ENCODE results near the gene TOMM40L.

The TOMM40L gene

GRCh38 chr1:161226320-161226711, 456 bp downstream of the TOMM40L start:
- peak overlapping the region; percentile 99 for H3K4me3 ChIP-seq (ENCODE audit: control insufficient read depth, low read depth, low read length)
- no peak for DNase-seq (ENCODE audit: low read depth)
- TF ChIP-seq CTCF (conservative IDR thresholded peaks at IDR 0.05; ENCODE audit: control insufficient read depth, insufficient read depth, low read depth, low read length): no peak

- no peak for DNase-seq (ENCODE audit: low read depth)
- TF ChIP-seq CTCF (conservative IDR thresholded peaks at IDR 0.05; ENCODE audit: control insufficient read depth, insufficient read depth, low read depth, low read length): no peak
- peak overlapping the region; percentile 99 for H3K4me3 ChIP-seq (ENCODE audit: control insufficient read depth, low read depth, low read length)
Measured at GRCh38 chr1:161226759-161227158, 899 bp downstream of the TOMM40L start.

- peak overlapping the region; percentile 99 for H3K4me3 ChIP-seq (ENCODE audit: control insufficient read depth, low read depth, low read length)
- TF ChIP-seq CTCF (conservative IDR thresholded peaks at IDR 0.05; ENCODE audit: control insufficient read depth, insufficient read depth, low read depth, low read length): peak; percentile 75
- DNase-seq (ENCODE audit: low read depth): peak; percentile 74
Measured at GRCh38 chr1:161227196-161227871, 1.5 kb downstream of the TOMM40L start.

- H3K4me3 ChIP-seq (ENCODE audit: control insufficient read depth, low read depth, low read length): no peak overlapping the region
- DNase-seq (ENCODE audit: low read depth): no peak
- no peak for TF ChIP-seq CTCF (conservative IDR thresholded peaks at IDR 0.05; ENCODE audit: control insufficient read depth, insufficient read depth, low read depth, low read length)
Measured at GRCh38 chr1:161228032-161228431, 2.2 kb downstream of the TOMM40L start.

GRCh38 chr1:161229896-161230295, 4.0 kb downstream of the TOMM40L start:
- H3K4me3 ChIP-seq (ENCODE audit: control insufficient read depth, low read depth, low read length): no peak overlapping the region
- TF ChIP-seq CTCF (conservative IDR thresholded peaks at IDR 0.05; ENCODE audit: control insufficient read depth, insufficient read depth, low read depth, low read length): no peak
- no peak for DNase-seq (ENCODE audit: low read depth)

GRCh38 chr1:161230762-161231161, 4.9 kb downstream of the TOMM40L start:
- TF ChIP-seq CTCF (conservative IDR thresholded peaks at IDR 0.05; ENCODE audit: control insufficient read depth, insufficient read depth, low read depth, low read length): no peak
- DNase-seq (ENCODE audit: low read depth): no peak
- no peak overlapping the region for H3K4me3 ChIP-seq (ENCODE audit: control insufficient read depth, low read depth, low read length)

GRCh38 chr1:161233102-161233501, 7.2 kb downstream of the TOMM40L start:
- no peak for DNase-seq (ENCODE audit: low read depth)
- TF ChIP-seq CTCF (conservative IDR thresholded peaks at IDR 0.05; ENCODE audit: control insufficient read depth, insufficient read depth, low read depth, low read length): no peak
- no peak overlapping the region for H3K4me3 ChIP-seq (ENCODE audit: control insufficient read depth, low read depth, low read length)

All from fibroblast of mammary gland (primary cell).